GM19395 (cell line): ENCODE results near the gene PLAGL1.
A peak's percentile ranks its signal among the peaks of the same experiment; 100 is the strongest.
"Not testable (repeated sequence)": the region's sequence is repeated elsewhere in the genome, so short reads cannot be mapped to it uniquely, and the experiment has no call there.

Source experiments
- ATAC-seq: cut with Tn5 transposase; IDR thresholded peaks from one replicate; pipeline ENCODE4 v1.9.1; 2021; ENCODE audit warnings: mild to moderate bottlenecking, moderate library complexity; ENCODE audit not compliant: unreplicated experiment

PLAGL1 gene

GRCh38 chr6:143941852-143942627, 66.0 kb downstream of the PLAGL1 start:
- no peak for ATAC-seq

- ATAC-seq, result peak; percentile 98
Measured at GRCh38 chr6:143940011-143940597, 68.0 kb downstream of the PLAGL1 start.

- ATAC-seq, result peak; percentile 34
Measured at GRCh38 chr6:143939364-143939763, 68.7 kb downstream of the PLAGL1 start.

GRCh38 chr6:143937668-143937970, 70.4 kb downstream of the PLAGL1 start:
- ATAC-seq, result no peak

- ATAC-seq, result no peak
Measured at GRCh38 chr6:143936778-143937667, 71.0 kb downstream of the PLAGL1 start.

- ATAC-seq, result no peak
Measured at GRCh38 chr6:143936347-143936746, 71.7 kb downstream of the PLAGL1 start.

GRCh38 chr6:143934867-143935266, 73.2 kb downstream of the PLAGL1 start:
- ATAC-seq, result no peak

GRCh38 chr6:143934331-143934730, 73.7 kb downstream of the PLAGL1 start:
- no peak for ATAC-seq

- no peak for ATAC-seq
Measured at GRCh38 chr6:143929975-143930374, 78.1 kb downstream of the PLAGL1 start.

- ATAC-seq, result no peak
Measured at GRCh38 chr6:143928853-143929252, 79.2 kb downstream of the PLAGL1 start.

- ATAC-seq, result not testable (repeated sequence)
Measured at GRCh38 chr6:143917026-143917425, 91.0 kb downstream of the PLAGL1 start.

- no peak for ATAC-seq
Measured at GRCh38 chr6:143912671-143913070, 95.4 kb downstream of the PLAGL1 start.

- ATAC-seq, result no peak
Measured at GRCh38 chr6:143911028-143911427, 97.0 kb downstream of the PLAGL1 start.

- no peak for ATAC-seq
Measured at GRCh38 chr6:143902827-143903226, 105.2 kb downstream of the PLAGL1 start.

GRCh38 chr6:143901885-143902750, 105.9 kb downstream of the PLAGL1 start:
- ATAC-seq, result peak; percentile 97

- ATAC-seq, result no peak
Measured at GRCh38 chr6:143900358-143900757, 107.7 kb downstream of the PLAGL1 start.

- no peak for ATAC-seq
Measured at GRCh38 chr6:143896126-143896860, 111.8 kb downstream of the PLAGL1 start.

GRCh38 chr6:143894655-143895054, 113.4 kb downstream of the PLAGL1 start:
- ATAC-seq, result no peak
